Measurements from ENCODE around the gene NKD1.
A peak's percentile ranks its signal among the peaks of the same experiment; 100 is the strongest.

NKD1 gene

GRCh38 chr16:50680556-50680893 lies 132.3 kb downstream of the NKD1 start:
- DNase-seq: no peak

- no peak for DNase-seq
Measured at GRCh38 chr16:50681021-50681885, 133.1 kb downstream of the NKD1 start, which contains the start of gene SNX20. SNX20 (minus strand) TSS chr16:50681312; CDS start chr16:50677526, 3,786 bp downstream.

GRCh38 chr16:50683689-50684374 lies 135.6 kb downstream of the NKD1 start:
- DNase-seq: peak; percentile 76

- no peak for DNase-seq
Measured at GRCh38 chr16:50684823-50685461, 136.7 kb downstream of the NKD1 start.

- no peak for DNase-seq
Measured at GRCh38 chr16:50685462-50686063, 137.4 kb downstream of the NKD1 start.

GRCh38 chr16:50688083-50688482 lies 139.9 kb downstream of the NKD1 start:
- no peak for DNase-seq

- DNase-seq: no peak
Measured at GRCh38 chr16:50688867-50689266, 140.7 kb downstream of the NKD1 start.

GRCh38 chr16:50690177-50690576 lies 142.0 kb downstream of the NKD1 start:
- no peak for DNase-seq

- no peak for DNase-seq
Measured at GRCh38 chr16:50692644-50692998, 144.4 kb downstream of the NKD1 start.

GRCh38 chr16:50692999-50693781 lies 145.0 kb downstream of the NKD1 start, which contains the start of gene NOD2:
NOD2 (plus strand) TSS chr16:50693606; CDS start chr16:50699496, 5,890 bp downstream.
- no peak for DNase-seq

GRCh38 chr16:50694206-50694605 lies 146.0 kb downstream of the NKD1 start:
- DNase-seq: no peak

- peak; percentile 11 for DNase-seq
Measured at GRCh38 chr16:50695017-50696000, 147.1 kb downstream of the NKD1 start.

- DNase-seq: no peak
Measured at GRCh38 chr16:50696126-50696525, 147.9 kb downstream of the NKD1 start.

GRCh38 chr16:50696575-50697420 lies 148.6 kb downstream of the NKD1 start:
- DNase-seq: peak; percentile 85

- no peak for DNase-seq
Measured at GRCh38 chr16:50697421-50697715, 149.2 kb downstream of the NKD1 start.

GRCh38 chr16:50697881-50698767 lies 149.9 kb downstream of the NKD1 start:
- peak; percentile 69 for DNase-seq
